ENCODE results near the gene CACNG7.
"Not testable (repeated sequence)": the region's sequence is repeated elsewhere in the genome, so short reads cannot be mapped to it uniquely, and the experiment has no call there.

CACNG7 gene

GRCh38 chr19:53906211-53907192 is 2.6 kb upstream of the CACNG7 start:
- DNase-seq, result peak; percentile 52

- DNase-seq, result no peak
Measured at GRCh38 chr19:53907193-53907581, 1.9 kb upstream of the CACNG7 start.

GRCh38 chr19:53907690-53908089 is 1.4 kb upstream of the CACNG7 start:
- DNase-seq, result no peak

GRCh38 chr19:53908106-53908934 is 758 bp upstream of the CACNG7 start:
- DNase-seq, result peak; percentile 2

- no peak for DNase-seq
Measured at GRCh38 chr19:53909471-53910169, 542 bp downstream of the CACNG7 start.

- DNase-seq, result no peak
Measured at GRCh38 chr19:53910170-53910518, 1.1 kb downstream of the CACNG7 start.

- no peak for DNase-seq
Measured at GRCh38 chr19:53912653-53913052, 3.6 kb downstream of the CACNG7 start.

- no peak for DNase-seq
Measured at GRCh38 chr19:53915000-53915399, 5.9 kb downstream of the CACNG7 start.

- no peak for DNase-seq
Measured at GRCh38 chr19:53916004-53916403, 6.9 kb downstream of the CACNG7 start.

- DNase-seq, result no peak
Measured at GRCh38 chr19:53917356-53917755, 8.3 kb downstream of the CACNG7 start.

- no peak for DNase-seq
Measured at GRCh38 chr19:53927739-53928138, 18.7 kb downstream of the CACNG7 start.

GRCh38 chr19:53936029-53936428 is 27.0 kb downstream of the CACNG7 start:
- no peak for DNase-seq

GRCh38 chr19:53942001-53942786 is 33.1 kb downstream of the CACNG7 start:
- DNase-seq, result no peak

- no peak for DNase-seq
Measured at GRCh38 chr19:53944416-53944815, 35.3 kb downstream of the CACNG7 start.

GRCh38 chr19:53944933-53945332 is 35.9 kb downstream of the CACNG7 start:
- DNase-seq, result no peak

GRCh38 chr19:53945441-53945840 is 36.4 kb downstream of the CACNG7 start:
- DNase-seq, result no peak

- no peak for DNase-seq
Measured at GRCh38 chr19:53945998-53946397, 36.9 kb downstream of the CACNG7 start.

GRCh38 chr19:53947624-53948023 is 38.5 kb downstream of the CACNG7 start:
- DNase-seq, result no peak

GRCh38 chr19:53948611-53949010 is 39.5 kb downstream of the CACNG7 start:
- not testable (repeated sequence) for DNase-seq

GRCh38 chr19:53951436-53951835 is 42.4 kb downstream of the CACNG7 start:
- no peak for DNase-seq

- no peak for DNase-seq
Measured at GRCh38 chr19:53951947-53952346, 42.9 kb downstream of the CACNG7 start.

GRCh38 chr19:53953383-53953782 is 44.3 kb downstream of the CACNG7 start:
- no peak for DNase-seq
